Measurements from ENCODE around the gene CNOT8.

The CNOT8 gene

GRCh38 chr5:154865466-154866184 lies 7.2 kb downstream of the CNOT8 start:
- Histone ChIP-seq H3K9ac (ENCODE audit: low read length) (no peak overlapping the region), H3K27ac (ENCODE audit: low read depth, low read length) (no peak overlapping the region), H3K9me3 (ENCODE audit: control insufficient read depth, insufficient read depth, low read depth, low read length) (no peaks in the 10 kb centered on the region), H3K4me3 (ENCODE audit: low read depth, low read length) (no peak overlapping the region), H3K27me3 (ENCODE audit: control insufficient read depth, insufficient read depth, low read length) (no peaks in the 10 kb centered on the region), H3K4me1 (ENCODE audit: control insufficient read depth, insufficient read depth, low read length) (0 out of 2 replicates have a peak, but pooled peaks cover 3% of the 10 kb centered on the region), H3K36me3 (ENCODE audit: control insufficient read depth, insufficient read depth, low read length) (peaks cover 63% of the 10 kb centered on the region)

GRCh38 chr5:154866841-154867240 lies 8.4 kb downstream of the CNOT8 start:
- no peak overlapping the region for H3K4me3 ChIP-seq (ENCODE audit: low read depth, low read length)
- H3K27ac ChIP-seq (ENCODE audit: low read depth, low read length), result no peak overlapping the region
- H3K36me3 ChIP-seq (ENCODE audit: control insufficient read depth, insufficient read depth, low read length), result peaks cover 73% of the 10 kb centered on the region
- no peaks in the 10 kb centered on the region for H3K27me3 ChIP-seq (ENCODE audit: control insufficient read depth, insufficient read depth, low read length)
- H3K4me1 ChIP-seq (ENCODE audit: control insufficient read depth, insufficient read depth, low read length), result no peaks in the 10 kb centered on the region
- H3K9ac ChIP-seq (ENCODE audit: low read length), result no peak overlapping the region
- no peaks in the 10 kb centered on the region for H3K9me3 ChIP-seq (ENCODE audit: control insufficient read depth, insufficient read depth, low read depth, low read length)

- no peaks in the 10 kb centered on the region for H3K9me3 ChIP-seq (ENCODE audit: control insufficient read depth, insufficient read depth, low read depth, low read length)
- H3K4me1 ChIP-seq (ENCODE audit: control insufficient read depth, insufficient read depth, low read length), result no peaks in the 10 kb centered on the region
- H3K27me3 ChIP-seq (ENCODE audit: control insufficient read depth, insufficient read depth, low read length), result no peaks in the 10 kb centered on the region
- no peak overlapping the region for H3K27ac ChIP-seq (ENCODE audit: low read depth, low read length)
- no peak overlapping the region for H3K9ac ChIP-seq (ENCODE audit: low read length)
- H3K36me3 ChIP-seq (ENCODE audit: control insufficient read depth, insufficient read depth, low read length), result peaks cover 75% of the 10 kb centered on the region
- no peak overlapping the region for H3K4me3 ChIP-seq (ENCODE audit: low read depth, low read length)
Observed at GRCh38 chr5:154868702-154869101, 10.3 kb downstream of the CNOT8 start.

GRCh38 chr5:154871734-154872133 lies 13.3 kb downstream of the CNOT8 start:
- no peak overlapping the region for H3K27ac ChIP-seq (ENCODE audit: low read depth, low read length)
- no peaks in the 10 kb centered on the region for H3K9me3 ChIP-seq (ENCODE audit: control insufficient read depth, insufficient read depth, low read depth, low read length)
- peaks cover 78% of the 10 kb centered on the region for H3K36me3 ChIP-seq (ENCODE audit: control insufficient read depth, insufficient read depth, low read length)

GRCh38 chr5:154873791-154874331 lies 15.4 kb downstream of the CNOT8 start:
- peaks cover 78% of the 10 kb centered on the region for H3K36me3 ChIP-seq (ENCODE audit: control insufficient read depth, insufficient read depth, low read length)
- H3K4me1 ChIP-seq (ENCODE audit: control insufficient read depth, insufficient read depth, low read length), result no peaks in the 10 kb centered on the region
- no peak overlapping the region for H3K27ac ChIP-seq (ENCODE audit: low read depth, low read length)
- H3K9me3 ChIP-seq (ENCODE audit: control insufficient read depth, insufficient read depth, low read depth, low read length), result peaks cover 16% of the 10 kb centered on the region
- no peaks in the 10 kb centered on the region for H3K27me3 ChIP-seq (ENCODE audit: control insufficient read depth, insufficient read depth, low read length)
- H3K9ac ChIP-seq (ENCODE audit: low read length), result no peak overlapping the region
- H3K4me3 ChIP-seq (ENCODE audit: low read depth, low read length), result no peak overlapping the region

More at GRCh38 chr5:154871734-154872133, 13.3 kb downstream of the CNOT8 start:
- no peaks in the 10 kb centered on the region for H3K4me1 ChIP-seq (ENCODE audit: control insufficient read depth, insufficient read depth, low read length)
- no peak overlapping the region for H3K9ac ChIP-seq (ENCODE audit: low read length)
- H3K4me3 ChIP-seq (ENCODE audit: low read depth, low read length), result no peak overlapping the region
- H3K27me3 ChIP-seq (ENCODE audit: control insufficient read depth, insufficient read depth, low read length), result no peaks in the 10 kb centered on the region

- Histone ChIP-seq H3K9ac (ENCODE audit: low read length) (no peak overlapping the region), H3K36me3 (ENCODE audit: control insufficient read depth, insufficient read depth, low read length) (peaks cover 50% of the 10 kb centered on the region), H3K9me3 (ENCODE audit: control insufficient read depth, insufficient read depth, low read depth, low read length) (peaks cover 29% of the 10 kb centered on the region), H3K27ac (ENCODE audit: low read depth, low read length) (no peak overlapping the region), H3K27me3 (ENCODE audit: control insufficient read depth, insufficient read depth, low read length) (no peaks in the 10 kb centered on the region), H3K4me1 (ENCODE audit: control insufficient read depth, insufficient read depth, low read length) (no peaks in the 10 kb centered on the region), H3K4me3 (ENCODE audit: low read depth, low read length) (no peak overlapping the region)
Observed at GRCh38 chr5:154878642-154879335, 20.4 kb downstream of the CNOT8 start.

- Histone ChIP-seq H3K9ac (ENCODE audit: low read length) (no peak overlapping the region), H3K4me3 (ENCODE audit: low read depth, low read length) (no peak overlapping the region), H3K4me1 (ENCODE audit: control insufficient read depth, insufficient read depth, low read length) (peaks cover 3% of the 10 kb centered on the region; the same call in 1 of the 2 replicates), H3K27me3 (ENCODE audit: control insufficient read depth, insufficient read depth, low read length) (no peaks in the 10 kb centered on the region), H3K9me3 (ENCODE audit: control insufficient read depth, insufficient read depth, low read depth, low read length) (peaks cover 54% of the 10 kb centered on the region), H3K27ac (ENCODE audit: low read depth, low read length) (no peak overlapping the region), H3K36me3 (ENCODE audit: control insufficient read depth, insufficient read depth, low read length) (peaks cover 44% of the 10 kb centered on the region)
Observed at GRCh38 chr5:154881986-154882385, 23.6 kb downstream of the CNOT8 start.

GRCh38 chr5:154884424-154884823 lies 26.0 kb downstream of the CNOT8 start:
- peaks cover 51% of the 10 kb centered on the region for H3K36me3 ChIP-seq (ENCODE audit: control insufficient read depth, insufficient read depth, low read length)
- H3K4me3 ChIP-seq (ENCODE audit: low read depth, low read length), result no peak overlapping the region
- H3K9ac ChIP-seq (ENCODE audit: low read length), result no peak overlapping the region
- H3K27ac ChIP-seq (ENCODE audit: low read depth, low read length), result no peak overlapping the region
- no peaks in the 10 kb centered on the region for H3K27me3 ChIP-seq (ENCODE audit: control insufficient read depth, insufficient read depth, low read length)
- H3K4me1 ChIP-seq (ENCODE audit: control insufficient read depth, insufficient read depth, low read length), result peaks cover 3% of the 10 kb centered on the region; the same call in 1 of the 2 replicates
- peaks cover 44% of the 10 kb centered on the region for H3K9me3 ChIP-seq (ENCODE audit: control insufficient read depth, insufficient read depth, low read depth, low read length)

GRCh38 chr5:154885439-154885838 lies 27.0 kb downstream of the CNOT8 start:
- H3K4me1 ChIP-seq (ENCODE audit: control insufficient read depth, insufficient read depth, low read length), result peaks cover 3% of the 10 kb centered on the region; the same call in 1 of the 2 replicates
- peaks cover 36% of the 10 kb centered on the region for H3K9me3 ChIP-seq (ENCODE audit: control insufficient read depth, insufficient read depth, low read depth, low read length)
- no peak overlapping the region for H3K27ac ChIP-seq (ENCODE audit: low read depth, low read length)
- no peak overlapping the region for H3K4me3 ChIP-seq (ENCODE audit: low read depth, low read length)
- H3K36me3 ChIP-seq (ENCODE audit: control insufficient read depth, insufficient read depth, low read length), result peaks cover 60% of the 10 kb centered on the region
- no peak overlapping the region for H3K9ac ChIP-seq (ENCODE audit: low read length)
- no peaks in the 10 kb centered on the region for H3K27me3 ChIP-seq (ENCODE audit: control insufficient read depth, insufficient read depth, low read length)

GRCh38 chr5:154892369-154892771 lies 33.9 kb downstream of the CNOT8 start:
- Histone ChIP-seq H3K36me3 (ENCODE audit: control insufficient read depth, insufficient read depth, low read length) (peaks cover 86% of the 10 kb centered on the region), H3K9me3 (ENCODE audit: control insufficient read depth, insufficient read depth, low read depth, low read length) (peaks cover 6% of the 10 kb centered on the region; the same call in 1 of the 2 replicates), H3K27me3 (ENCODE audit: control insufficient read depth, insufficient read depth, low read length) (no peaks in the 10 kb centered on the region), H3K4me1 (ENCODE audit: control insufficient read depth, insufficient read depth, low read length) (no peaks in the 10 kb centered on the region), H3K27ac (ENCODE audit: low read depth, low read length) (no peak overlapping the region), H3K9ac (ENCODE audit: low read length) (no peak overlapping the region), H3K4me3 (ENCODE audit: low read depth, low read length) (no peak overlapping the region)

GRCh38 chr5:154893381-154893780 lies 35.0 kb downstream of the CNOT8 start:
- Histone ChIP-seq H3K36me3 (ENCODE audit: control insufficient read depth, insufficient read depth, low read length) (peaks cover 86% of the 10 kb centered on the region), H3K4me3 (ENCODE audit: low read depth, low read length) (no peak overlapping the region), H3K27me3 (ENCODE audit: control insufficient read depth, insufficient read depth, low read length) (no peaks in the 10 kb centered on the region), H3K4me1 (ENCODE audit: control insufficient read depth, insufficient read depth, low read length) (no peaks in the 10 kb centered on the region), H3K9ac (ENCODE audit: low read length) (no peak overlapping the region), H3K9me3 (ENCODE audit: control insufficient read depth, insufficient read depth, low read depth, low read length) (no peaks in the 10 kb centered on the region), H3K27ac (ENCODE audit: low read depth, low read length) (no peak overlapping the region)

All from HUES6 (cell line).